ENCODE results near the gene CEP20.
"Not testable (repeated sequence)": the region's sequence is repeated elsewhere in the genome, so short reads cannot be mapped to it uniquely, and the experiment has no call there.

The CEP20 gene

GRCh38 chr16:15856901-15857698, 31.3 kb downstream of the CEP20 start, which contains the start of gene MYH11:
Gene MYH11 (minus strand): TSS chr16:15857028. CDS start chr16:15838252, 18,776 bp downstream.
- DNase-seq: no peak

- DNase-seq: no peak
Measured at GRCh38 chr16:15856182-15856581, 32.2 kb downstream of the CEP20 start.

GRCh38 chr16:15855704-15856003, 32.7 kb downstream of the CEP20 start:
- DNase-seq: no peak

GRCh38 chr16:15854906-15855703, 33.3 kb downstream of the CEP20 start:
- no peak for DNase-seq

GRCh38 chr16:15854061-15854460, 34.3 kb downstream of the CEP20 start:
- DNase-seq: no peak

GRCh38 chr16:15853021-15853420, 35.4 kb downstream of the CEP20 start:
- DNase-seq: no peak

- not testable (repeated sequence) for DNase-seq
Measured at GRCh38 chr16:15850555-15850954, 37.8 kb downstream of the CEP20 start.

- no peak for DNase-seq
Measured at GRCh38 chr16:15849209-15849981, 39.0 kb downstream of the CEP20 start.

GRCh38 chr16:15847611-15848175, 40.7 kb downstream of the CEP20 start:
- no peak for DNase-seq

- no peak for DNase-seq
Measured at GRCh38 chr16:15846510-15846909, 41.9 kb downstream of the CEP20 start.

- no peak for DNase-seq
Measured at GRCh38 chr16:15843635-15844279, 44.6 kb downstream of the CEP20 start.

- not testable (repeated sequence) for DNase-seq
Measured at GRCh38 chr16:15839204-15839603, 49.2 kb downstream of the CEP20 start.

GRCh38 chr16:15837761-15838160, 50.6 kb downstream of the CEP20 start:
- no peak for DNase-seq

GRCh38 chr16:15836965-15837611, 51.3 kb downstream of the CEP20 start:
- DNase-seq: no peak

GRCh38 chr16:15836074-15836473, 52.3 kb downstream of the CEP20 start:
- DNase-seq: no peak

GRCh38 chr16:15835136-15835878, 53.1 kb downstream of the CEP20 start:
- DNase-seq: no peak

GRCh38 chr16:15834502-15834901, 53.9 kb downstream of the CEP20 start:
- DNase-seq: no peak

- DNase-seq: no peak
Measured at GRCh38 chr16:15833541-15833940, 54.9 kb downstream of the CEP20 start.

GRCh38 chr16:15832241-15832640, 56.2 kb downstream of the CEP20 start:
- DNase-seq: no peak

GRCh38 chr16:15830832-15831451, 57.5 kb downstream of the CEP20 start:
- no peak for DNase-seq

- DNase-seq: no peak
Measured at GRCh38 chr16:15829460-15829859, 58.9 kb downstream of the CEP20 start.

Data from right forelimb (tissue), 1 donor.